ENCODE data around the gene FBXO2. TPM values are rescaled to one million over a fixed set of nuclear protein-coding genes. Genes with fewer than 3 reads are reported as not detected.

Gene FBXO2
- total RNA-seq, 4 donors from 2014 or later, result 0.82 to 3.7 TPM; not detected in 2

- TF ChIP-seq CTCF (IDR thresholded peaks at IDR 0.05) (no peak), EP300 (IDR thresholded peaks at IDR 0.05; ENCODE audit: low read depth) (no peak), POLR2AphosphoS5 (IDR thresholded peaks at IDR 0.05) (no peak), POLR2A (IDR thresholded peaks at IDR 0.05) (no peak)
- intact Hi-C loops (cut with DNase I; ENCODE audit: low total_unique reads) (no loop called here), in situ Hi-C loops (cut with MboI; ENCODE audit: low pct_ligation_motif_present in 1 of 4, low pct_unique_long_range_greater_than_20kb in 1 of 4, low sequenced_read_pairs in 3 of 4) (no loop called here)
- Histone ChIP-seq H3K4me1 (no peaks in the 10 kb centered on the region), H3K27me3 (peaks cover 29% of the 10 kb centered on the region), H3K36me3 (no peaks in the 10 kb centered on the region), H3K27ac (no peak overlapping the region), H3K4me3 (no peak overlapping the region), H3K9me3 (no peaks in the 10 kb centered on the region)
- 76% methylated on average over 8 of the region's 8 CpGs; no CpG with 5 or more reads in 1 of the 2 donors for WGBS, 2 donors (ENCODE audit: low coverage in 1 of 2)
- DNase-seq, result no peak
Measured at GRCh38 chr1:11623702-11624101, 30.5 kb downstream of the FBXO2 start.

DNA sequence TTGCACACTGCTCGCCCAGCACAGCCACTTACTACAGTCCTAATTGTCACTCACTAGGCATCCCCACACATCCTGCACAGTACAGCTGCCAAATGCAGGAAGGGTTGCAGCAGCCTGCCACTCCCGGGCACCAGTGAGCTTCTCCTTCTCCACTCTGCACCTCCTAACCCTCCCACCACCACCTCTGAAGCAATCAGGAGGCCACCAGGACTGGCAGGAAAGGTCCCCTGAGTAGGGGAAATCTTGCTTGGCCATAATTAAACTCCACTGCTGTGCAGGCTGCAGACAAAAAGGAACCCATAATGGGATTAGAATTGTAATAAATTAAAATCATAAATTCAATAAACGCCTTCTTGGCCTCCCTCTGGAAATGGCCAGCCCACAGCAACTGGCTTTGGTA, 31.8 kb downstream of the FBXO2 start:
- no peaks in the 10 kb centered on the region for H3K9me3 ChIP-seq
- H3K4me1 ChIP-seq, result no peaks in the 10 kb centered on the region
- no peak overlapping the region for H3K4me3 ChIP-seq
- 39% methylated on average over 3 of the region's 3 CpGs; no CpG with 5 or more reads in 1 of the 2 donors for WGBS, 2 donors (ENCODE audit: low coverage in 1 of 2)
- no peaks in the 10 kb centered on the region for H3K36me3 ChIP-seq
- in situ Hi-C loops (cut with MboI; ENCODE audit: low pct_ligation_motif_present in 1 of 4, low pct_unique_long_range_greater_than_20kb in 1 of 4, low sequenced_read_pairs in 3 of 4) (no loop called here), intact Hi-C loops (cut with DNase I; ENCODE audit: low total_unique reads) (no loop called here)
- H3K27ac ChIP-seq, result no peak overlapping the region
- DNase-seq, result no peak
- TF ChIP-seq CTCF (IDR thresholded peaks at IDR 0.05) (no peak), POLR2AphosphoS5 (IDR thresholded peaks at IDR 0.05) (no peak), POLR2A (IDR thresholded peaks at IDR 0.05) (no peak), EP300 (IDR thresholded peaks at IDR 0.05; ENCODE audit: low read depth) (no peak)
- H3K27me3 ChIP-seq, result peaks cover 21% of the 10 kb centered on the region

- no peak for DNase-seq
- H3K4me1 ChIP-seq, result no peaks in the 10 kb centered on the region
- H3K4me3 ChIP-seq, result no peak overlapping the region
- H3K27me3 ChIP-seq, result peaks cover 12% of the 10 kb centered on the region
- no peaks in the 10 kb centered on the region for H3K9me3 ChIP-seq
- 83 to 86% methylated on average over 2 to 5 of the region's 5 CpGs for WGBS, 2 donors (ENCODE audit: low coverage in 1 of 2)
- TF ChIP-seq POLR2AphosphoS5 (IDR thresholded peaks at IDR 0.05) (no peak), EP300 (IDR thresholded peaks at IDR 0.05; ENCODE audit: low read depth) (no peak), CTCF (IDR thresholded peaks at IDR 0.05) (no peak), POLR2A (IDR thresholded peaks at IDR 0.05) (no peak)
- no peaks in the 10 kb centered on the region for H3K36me3 ChIP-seq
- H3K27ac ChIP-seq, result no peak overlapping the region
- intact Hi-C loops (cut with DNase I; ENCODE audit: low total_unique reads) (no loop called here), in situ Hi-C loops (cut with MboI; ENCODE audit: low pct_ligation_motif_present in 1 of 4, low pct_unique_long_range_greater_than_20kb in 1 of 4, low sequenced_read_pairs in 3 of 4) (no loop called here)
Measured at GRCh38 chr1:11620924-11621323, 33.3 kb downstream of the FBXO2 start.

DNA sequence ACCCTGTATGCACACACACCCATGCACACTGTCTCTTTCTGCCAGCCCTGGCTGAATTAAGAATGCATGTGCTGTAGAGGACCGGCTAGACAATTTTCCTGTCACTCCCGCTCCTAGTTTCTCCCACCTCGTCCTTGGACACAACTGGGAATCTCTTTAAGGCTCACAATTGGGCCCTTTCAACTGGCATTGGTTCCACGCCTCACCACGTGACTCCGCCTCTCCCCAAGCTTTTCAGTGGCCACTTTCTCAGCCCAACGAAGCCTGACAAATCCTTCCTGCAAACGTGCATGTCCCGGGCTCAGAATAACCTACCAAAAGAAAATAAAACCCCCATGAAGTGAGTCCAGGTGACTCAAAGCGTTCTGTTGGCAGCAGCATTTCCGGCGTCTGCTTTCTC, 33.8 kb downstream of the FBXO2 start:
- H3K36me3 ChIP-seq, result no peaks in the 10 kb centered on the region
- H3K4me1 ChIP-seq, result no peaks in the 10 kb centered on the region
- no peak for DNase-seq
- no peaks in the 10 kb centered on the region for H3K9me3 ChIP-seq
- no peak for TF ChIP-seq POLR2A (IDR thresholded peaks at IDR 0.05)
- TF ChIP-seq CTCF (IDR thresholded peaks at IDR 0.05), result no peak
- TF ChIP-seq POLR2AphosphoS5 (IDR thresholded peaks at IDR 0.05), result no peak
- no peak for TF ChIP-seq EP300 (IDR thresholded peaks at IDR 0.05; ENCODE audit: low read depth)
- in situ Hi-C loops (cut with MboI; ENCODE audit: low pct_ligation_motif_present in 1 of 4, low pct_unique_long_range_greater_than_20kb in 1 of 4, low sequenced_read_pairs in 3 of 4), result no loop called here
- peaks cover 9% of the 10 kb centered on the region for H3K27me3 ChIP-seq
- intact Hi-C loops (cut with DNase I; ENCODE audit: low total_unique reads), result no loop called here
- no peak overlapping the region for H3K4me3 ChIP-seq
- 40 to 45% methylated on average over 10 to 12 of the region's 12 CpGs for WGBS, 2 donors (ENCODE audit: low coverage in 1 of 2)
- H3K27ac ChIP-seq, result no peak overlapping the region

Measured in transverse colon (tissue), 4 donors.